ENCODE measurements around the gene APCDD1L.

The APCDD1L gene

DNA sequence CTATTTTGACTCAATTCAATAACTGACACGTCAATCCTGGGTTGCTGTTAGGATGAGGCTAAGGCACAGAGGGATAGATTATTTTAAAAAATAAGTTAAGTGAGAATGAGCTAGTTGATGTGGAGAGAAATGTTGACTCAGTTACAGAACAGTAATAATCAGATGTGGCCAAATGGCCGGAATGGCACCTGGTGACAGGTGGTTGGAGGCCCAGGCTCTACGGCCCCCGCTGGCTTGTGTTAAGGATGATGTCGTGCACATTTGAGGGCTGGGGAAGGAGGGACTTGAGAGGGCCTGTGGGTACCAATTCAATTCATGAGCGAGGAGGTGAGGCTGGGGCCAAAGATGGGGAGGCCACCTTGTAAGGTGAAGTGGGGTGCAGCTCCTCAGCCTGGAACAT lies 31.7 kb downstream of the APCDD1L start:
- DNase-seq = no peak

DNA sequence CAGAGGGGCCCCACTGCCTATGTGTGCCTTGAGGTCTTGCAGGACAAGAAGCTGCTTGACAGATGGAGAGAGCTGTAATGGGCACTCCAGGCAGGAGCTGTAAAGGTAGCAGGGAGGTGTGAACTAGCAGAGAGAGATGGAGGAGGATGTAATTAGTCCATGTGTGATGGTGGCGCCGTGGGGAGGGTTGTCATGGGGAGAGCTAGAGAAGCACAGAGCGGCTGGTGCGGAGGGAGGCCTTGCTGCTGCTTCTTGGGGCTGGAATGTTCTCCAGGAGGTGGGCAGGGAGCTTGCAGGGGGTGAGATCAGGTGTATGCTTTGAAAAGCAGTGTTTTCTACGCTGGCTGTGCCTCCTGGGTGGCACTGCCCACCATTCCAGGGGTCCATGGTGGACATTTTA lies 32.1 kb downstream of the APCDD1L start:
- no peak for DNase-seq

DNA sequence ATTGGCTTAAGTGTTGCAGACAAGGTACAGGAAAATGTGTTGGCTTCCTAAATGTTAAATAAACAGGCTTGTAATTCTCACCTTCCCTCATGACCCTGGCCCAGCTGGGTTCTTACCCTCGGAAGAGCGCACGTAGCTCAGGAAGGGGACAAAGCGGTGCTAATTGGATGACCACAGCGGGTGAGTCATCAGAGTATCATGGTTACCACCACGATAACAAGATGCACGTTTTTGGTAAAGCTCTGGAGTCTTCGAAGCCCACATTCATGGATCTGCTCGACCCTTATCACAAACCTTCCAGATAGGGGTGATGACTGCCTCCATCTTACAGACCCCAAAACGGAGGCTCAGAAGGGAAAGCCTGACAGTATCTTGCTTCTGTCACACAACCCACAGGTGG lies 32.8 kb downstream of the APCDD1L start:
- DNase-seq = no peak

DNA sequence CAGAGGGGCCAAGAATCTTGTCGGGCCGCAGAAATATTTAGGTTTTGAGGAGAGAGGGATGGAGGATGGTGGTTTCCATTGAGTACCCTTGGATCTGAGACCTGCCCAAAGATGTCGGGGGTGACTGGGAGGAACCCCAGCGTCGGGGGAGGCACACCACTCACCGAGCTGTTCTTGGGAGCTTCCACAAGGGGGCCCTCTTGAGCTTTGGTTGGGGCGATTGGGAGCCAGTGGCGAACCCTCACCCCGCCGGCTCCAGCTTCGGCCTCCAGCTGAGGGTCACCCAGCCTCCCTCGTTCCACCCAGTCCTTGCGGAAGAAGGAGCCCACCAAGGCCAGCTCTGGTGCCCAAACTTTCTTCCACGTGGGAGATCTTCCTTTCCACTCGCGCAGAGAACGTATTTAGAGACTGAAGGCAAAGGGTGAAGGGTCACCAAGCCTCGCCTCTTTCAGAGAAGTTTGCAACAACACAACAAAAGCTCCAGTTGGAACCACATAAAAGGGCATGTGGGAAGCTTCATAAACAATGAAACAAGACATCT lies 33.6 kb downstream of the APCDD1L start:
- no peak for DNase-seq

DNA sequence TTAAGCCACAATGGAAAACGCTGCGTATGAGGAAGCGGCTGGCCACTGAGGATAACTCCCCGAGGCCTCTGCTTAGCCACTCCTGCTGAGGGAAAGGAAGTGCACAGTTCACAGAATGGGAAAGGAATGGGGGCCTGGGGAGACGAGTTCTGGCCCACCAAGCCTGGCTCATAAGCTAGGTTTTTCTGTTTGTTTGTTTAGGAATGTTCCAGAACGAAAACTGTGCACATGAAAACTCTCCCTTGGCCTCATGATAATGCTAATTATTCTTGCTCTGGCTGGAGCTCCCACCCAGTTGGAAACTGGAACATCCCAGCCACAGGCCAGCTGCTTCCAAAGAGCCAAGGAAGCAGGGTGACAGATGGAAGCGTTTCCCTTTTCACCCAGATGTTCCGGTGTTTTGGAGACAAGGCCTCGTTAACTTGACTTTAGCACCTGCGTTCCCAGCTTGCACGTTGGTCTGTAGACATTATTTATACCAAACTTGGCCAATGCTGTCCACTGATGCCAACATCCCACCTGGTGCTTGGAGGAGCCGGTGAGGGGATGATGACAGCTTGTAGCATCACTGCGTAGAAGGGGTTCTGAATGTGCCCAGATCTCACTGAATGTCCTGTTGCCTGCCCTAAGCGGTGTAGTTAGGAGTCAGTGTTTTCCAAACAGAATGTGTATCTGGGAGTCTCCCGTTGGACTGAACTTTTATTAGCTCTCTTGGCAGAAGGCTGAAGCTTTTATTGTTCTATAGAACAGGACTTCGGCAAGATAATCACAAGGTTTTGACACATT lies 34.5 kb downstream of the APCDD1L start:
- DNase-seq = peak; percentile 98

DNA sequence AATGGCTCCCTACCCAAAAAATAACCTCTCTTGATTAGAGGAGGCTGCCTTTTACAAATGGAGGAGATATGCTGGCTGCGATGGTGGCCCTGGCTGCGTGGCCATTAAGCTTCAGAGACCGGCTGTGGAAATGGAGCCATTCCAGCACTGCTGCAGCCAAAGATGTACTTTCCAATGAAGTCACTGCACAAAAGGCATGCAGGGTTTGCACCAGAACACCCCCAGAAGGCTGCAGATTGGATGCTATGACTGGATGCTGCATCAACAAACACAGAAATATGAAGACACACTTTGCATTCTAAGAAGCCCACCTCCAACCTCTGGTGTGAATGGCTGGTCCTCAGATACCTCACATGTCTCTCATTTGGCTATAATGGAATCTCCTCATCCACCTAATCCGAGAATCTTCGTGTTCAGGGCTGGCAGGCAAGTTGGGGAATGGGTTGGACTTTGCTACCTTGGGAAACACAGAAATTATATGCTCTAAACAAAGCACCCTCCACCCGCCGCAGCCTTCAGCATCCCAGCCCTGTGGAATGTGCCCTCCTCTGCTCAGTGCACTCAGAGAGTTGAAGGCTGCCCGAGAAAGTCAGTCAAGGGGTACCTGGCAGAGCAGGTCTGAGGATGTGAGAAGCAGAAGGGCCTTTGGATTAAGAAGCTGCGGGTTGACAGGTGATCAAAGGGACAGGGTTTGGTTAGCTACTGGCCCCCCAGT lies 35.3 kb downstream of the APCDD1L start:
- no peak for DNase-seq

DNA sequence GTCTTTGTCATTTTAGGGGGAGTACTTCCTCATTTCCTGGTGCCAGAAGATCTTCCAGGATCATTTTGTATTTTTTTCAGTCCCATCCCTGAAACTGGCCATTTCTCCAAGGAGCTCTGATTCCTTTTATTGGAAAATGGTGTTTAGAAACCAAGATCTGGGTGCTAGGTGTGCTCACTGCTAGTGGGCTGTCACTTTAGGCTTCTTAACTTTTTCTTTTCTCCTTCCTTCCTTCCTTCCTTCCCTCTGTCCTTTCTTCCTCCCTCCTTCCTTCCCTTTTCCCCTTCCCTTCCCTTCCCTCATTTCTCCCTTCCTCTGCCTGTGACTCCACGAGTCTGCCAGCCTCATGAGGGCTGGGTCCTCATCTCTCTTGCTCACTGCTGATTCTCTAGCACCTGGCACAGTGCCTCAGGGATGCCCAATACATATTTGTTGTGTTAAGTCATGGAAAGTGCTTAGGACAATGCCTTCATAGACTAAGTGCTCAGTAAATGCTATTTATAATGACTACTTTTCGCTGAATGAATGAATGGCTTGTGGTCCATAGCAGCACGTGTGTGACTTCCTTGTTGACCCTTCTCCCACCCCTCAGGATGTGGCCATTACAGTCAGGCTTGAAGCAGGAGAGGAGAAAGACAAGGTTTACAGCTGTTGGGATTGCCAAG lies 36.9 kb downstream of the APCDD1L start:
- DNase-seq = no peak

DNA sequence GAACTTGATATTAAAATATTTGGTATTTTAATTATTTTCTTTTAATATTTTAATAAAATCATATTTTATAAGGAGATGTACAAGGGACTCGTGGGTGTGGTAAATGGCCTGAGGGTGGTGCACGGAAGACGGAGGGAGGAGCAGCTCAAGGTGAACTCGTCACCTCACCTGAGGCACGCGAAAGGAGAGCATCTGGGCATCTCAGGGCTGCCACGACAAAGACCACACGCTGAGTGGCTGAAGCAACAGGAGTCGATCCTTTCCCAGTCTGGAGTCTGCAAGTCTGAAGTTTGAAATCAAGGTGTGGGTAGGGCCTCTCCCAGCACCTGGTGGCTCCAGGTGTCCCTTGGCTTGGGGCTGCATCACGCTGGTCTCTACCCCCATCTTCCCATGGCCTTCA lies 39.7 kb downstream of the APCDD1L start:
- DNase-seq = no peak

DNA sequence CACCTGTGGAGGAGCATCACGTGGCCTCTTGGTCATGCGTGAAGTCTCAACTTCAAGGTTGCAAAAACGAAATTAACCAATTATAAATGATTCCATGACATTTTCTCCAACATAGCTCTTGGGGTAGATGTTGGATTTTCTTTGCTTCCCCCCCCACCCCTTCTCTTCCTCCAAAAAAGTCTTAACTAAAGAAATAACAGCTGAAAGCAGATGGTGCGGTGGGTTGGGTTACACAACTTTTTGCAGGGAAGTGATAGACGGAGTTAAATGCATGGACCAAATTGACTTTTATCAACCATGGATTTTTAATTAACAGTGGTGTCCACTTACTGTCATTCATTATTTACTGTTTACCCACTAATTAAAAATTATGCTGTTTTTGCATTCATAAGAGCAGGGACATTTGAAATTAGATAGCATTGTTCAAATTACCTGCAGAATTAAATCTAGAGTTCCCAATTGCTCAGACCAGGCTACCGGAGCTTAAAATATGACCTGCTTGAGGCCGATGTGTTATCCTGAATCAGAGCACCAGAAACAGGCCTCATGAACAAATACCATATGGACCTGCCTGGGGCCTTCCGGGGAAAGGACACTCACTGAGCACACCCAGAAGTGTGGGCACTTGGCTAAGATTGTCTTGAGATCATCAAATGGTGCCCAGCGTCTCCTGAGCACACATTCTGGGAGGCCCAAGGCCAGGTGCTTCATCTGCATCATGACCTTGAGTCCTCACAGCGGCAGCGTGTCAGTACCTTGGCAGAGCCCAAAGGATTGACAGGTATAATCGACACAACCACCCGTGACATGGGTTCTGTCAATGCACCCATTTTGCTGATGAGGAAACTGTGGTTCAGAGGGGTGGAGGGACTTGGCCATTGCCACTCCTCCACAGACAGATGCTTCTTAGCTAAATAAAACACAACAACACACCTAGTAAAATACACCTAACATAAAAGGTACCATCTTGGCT lies 41.5 kb downstream of the APCDD1L start:
- DNase-seq = peak; percentile 84

DNA sequence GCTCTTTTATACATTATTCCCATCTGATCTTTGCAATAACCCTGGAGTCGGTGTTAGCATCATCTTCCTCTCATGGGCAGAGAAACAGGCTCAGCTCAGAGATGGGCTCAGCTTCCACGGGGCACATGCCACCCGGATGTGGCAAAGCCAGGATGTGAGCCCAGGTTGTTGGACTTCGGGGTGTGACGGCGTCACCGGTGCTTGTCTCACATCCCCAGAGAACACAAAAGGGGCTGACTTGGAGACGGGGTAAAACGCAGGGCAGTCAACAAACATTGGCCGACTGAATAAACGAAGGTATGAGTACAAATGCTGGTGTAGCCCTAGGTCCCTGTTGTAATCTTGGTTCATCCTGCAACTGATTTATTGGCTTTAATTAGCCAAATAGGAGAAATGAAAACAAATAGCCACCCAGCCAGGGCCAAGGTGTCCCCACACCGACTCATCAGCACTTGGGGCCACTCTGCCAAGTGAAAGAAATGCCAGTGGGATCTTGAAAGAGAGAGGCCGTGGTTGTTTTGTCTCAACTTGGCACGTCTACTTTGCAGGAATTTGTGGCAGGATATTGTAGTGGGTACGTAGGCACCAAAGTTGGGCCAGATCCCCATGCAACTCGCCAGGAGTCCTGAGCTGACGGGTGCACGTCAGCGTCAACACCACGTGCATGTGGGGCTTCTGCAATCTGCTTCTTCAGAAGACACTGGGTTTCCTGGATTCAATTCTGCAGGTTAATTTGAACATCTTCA lies 42.8 kb downstream of the APCDD1L start:
- DNase-seq = no peak

DNA sequence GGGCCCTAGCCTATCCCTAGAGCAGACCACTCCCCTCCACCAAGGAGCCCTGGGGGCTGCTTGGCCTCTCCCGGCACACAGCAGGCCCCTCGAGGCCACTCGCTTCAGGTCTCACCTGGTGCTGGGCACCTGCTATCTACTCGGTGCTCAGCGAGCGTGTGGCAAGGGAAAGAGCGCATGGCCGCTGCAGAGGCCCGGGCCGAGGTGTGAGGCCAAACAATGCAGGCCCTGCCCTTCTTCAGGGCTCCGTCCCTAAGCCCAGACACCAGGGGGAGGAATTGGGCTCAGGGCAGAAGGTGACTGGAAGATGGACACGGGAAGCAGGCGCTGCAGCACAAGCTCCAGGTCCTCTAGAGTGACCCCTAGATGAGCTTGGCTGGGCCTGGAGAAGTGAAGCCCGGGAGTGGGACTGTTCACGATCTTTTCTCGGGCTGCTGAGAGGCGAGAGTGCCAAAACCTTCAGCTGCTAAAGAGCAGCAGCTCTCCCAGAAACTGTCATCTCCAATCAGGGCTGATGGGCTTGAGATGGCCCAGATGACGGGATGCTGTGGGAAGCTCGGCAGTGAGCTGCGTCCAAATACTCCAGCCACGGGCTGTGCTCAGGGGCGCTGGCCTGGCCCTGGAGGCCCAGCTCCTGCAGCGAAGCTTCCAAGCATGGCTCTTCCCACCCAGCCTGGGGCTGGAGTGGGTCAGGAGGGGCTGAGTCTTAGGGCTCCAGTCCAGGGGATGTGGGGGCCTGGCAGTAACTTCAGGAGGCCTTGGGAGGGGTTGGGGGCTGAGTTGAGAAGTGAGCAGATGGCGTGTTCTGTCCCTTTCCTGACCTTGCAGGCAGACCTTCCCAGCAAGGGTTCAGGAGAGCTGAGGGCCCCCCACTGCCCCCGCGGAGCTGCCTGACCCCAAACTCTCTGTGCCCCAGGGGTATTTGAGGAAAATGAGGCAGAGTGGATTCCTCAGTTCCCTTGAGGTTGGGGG lies 43.7 kb downstream of the APCDD1L start:
- no peak for DNase-seq

DNA sequence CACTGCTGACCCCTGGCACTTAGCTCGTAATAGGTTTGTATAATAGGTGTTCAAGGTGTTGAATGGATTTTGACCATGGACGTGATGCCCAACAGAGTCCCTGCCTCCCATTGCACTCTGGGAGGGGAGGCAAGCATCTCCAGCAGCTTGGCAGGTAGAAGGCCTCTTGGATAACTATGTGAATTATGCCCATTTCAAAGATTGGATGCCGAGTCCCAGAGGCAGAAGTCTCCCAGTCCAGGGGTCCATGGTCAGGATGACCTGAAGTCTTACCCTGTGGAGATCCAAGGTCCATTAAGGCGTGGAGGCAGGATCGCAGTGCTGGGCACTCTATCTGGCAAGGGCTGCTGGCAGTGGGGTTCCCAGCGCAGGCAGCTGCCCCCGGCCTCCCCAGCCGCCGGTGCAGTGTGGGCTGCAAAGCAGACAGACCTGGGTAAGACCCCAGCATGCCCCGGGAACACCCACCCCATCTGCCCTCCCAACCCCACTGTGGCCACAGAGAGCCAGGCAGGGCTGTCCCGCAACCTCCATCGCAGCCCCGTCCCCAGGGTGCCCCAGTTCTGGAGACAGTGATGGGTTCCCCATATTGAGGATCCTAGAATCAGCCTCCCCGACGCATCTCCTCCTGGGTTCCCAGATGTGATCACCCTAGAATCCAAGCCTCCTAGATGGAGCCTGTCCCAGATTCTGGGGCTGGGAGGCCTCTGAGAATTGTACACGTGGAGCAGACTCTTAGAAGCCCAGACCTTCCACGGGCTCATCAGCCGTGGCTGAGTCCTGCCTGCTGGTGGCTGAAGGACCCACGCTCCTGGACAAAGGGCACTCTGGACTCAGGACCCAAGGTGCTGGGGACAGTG lies 44.6 kb downstream of the APCDD1L start:
- no peak for DNase-seq

DNA sequence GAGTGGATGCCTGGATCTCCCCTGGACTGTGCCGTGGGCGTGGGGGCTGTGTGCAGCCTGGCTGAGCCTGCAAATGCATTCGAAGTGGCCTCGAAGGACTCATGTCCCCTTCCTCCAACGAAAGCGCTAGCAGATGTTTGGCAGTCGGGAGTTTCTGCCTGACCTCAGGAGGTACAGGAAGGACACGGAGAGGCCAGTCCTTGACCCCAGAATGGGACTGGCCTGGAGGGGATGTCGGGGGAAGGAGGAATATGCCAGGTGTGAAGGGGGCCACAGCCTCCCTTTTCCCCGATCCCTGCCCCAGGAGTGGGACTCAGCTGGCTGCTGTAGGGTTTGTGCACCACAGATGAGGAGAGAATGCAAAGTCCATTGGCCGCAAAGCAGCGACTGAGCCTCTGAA lies 45.6 kb downstream of the APCDD1L start:
- no peak for DNase-seq

DNA sequence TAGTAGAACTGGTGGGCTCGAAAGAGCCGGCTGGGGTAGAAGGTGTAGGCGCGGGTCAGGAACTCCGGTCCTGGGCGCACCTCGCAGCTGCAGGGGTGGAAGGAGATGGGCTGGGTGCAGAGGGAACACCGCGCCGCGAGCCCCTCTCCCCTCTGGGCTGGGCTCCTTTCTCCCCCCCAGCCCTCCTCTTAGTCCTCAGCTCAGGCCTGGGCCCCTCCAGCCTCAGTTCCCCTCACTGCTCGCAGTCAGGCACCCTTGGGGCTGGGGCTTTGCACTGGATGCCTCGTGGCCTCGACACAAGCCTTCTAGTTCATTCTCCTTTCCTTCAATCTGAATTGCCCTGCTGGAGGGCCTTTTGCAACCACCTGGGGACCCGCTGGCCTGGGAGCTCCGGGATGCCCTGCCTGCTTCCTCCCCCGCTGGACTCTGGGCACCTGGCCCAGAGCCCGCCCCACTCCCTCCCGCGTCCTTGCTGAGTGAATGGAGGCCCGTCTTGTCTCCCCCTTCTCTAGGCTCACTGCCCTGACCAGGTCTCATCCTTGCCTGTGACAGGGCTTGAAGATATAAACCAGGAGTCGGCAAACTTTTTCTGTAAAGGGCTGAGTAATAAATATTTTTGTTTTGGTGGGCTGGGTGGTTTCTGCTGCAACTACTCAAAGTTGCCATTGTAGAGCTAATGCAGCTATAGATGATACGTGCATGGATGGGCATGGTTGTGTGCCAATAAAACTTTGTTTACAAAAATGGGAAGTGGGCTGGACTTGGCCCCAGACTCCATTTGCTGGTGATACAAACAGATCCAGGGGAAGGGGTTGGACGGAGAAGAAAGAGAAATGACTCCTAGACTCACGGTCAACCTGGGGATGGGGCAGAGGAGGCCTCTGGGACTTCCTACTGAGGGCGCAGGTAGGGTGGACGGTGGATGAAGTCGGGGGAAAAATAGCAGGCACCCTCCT lies 47.3 kb downstream of the APCDD1L start:
- DNase-seq = no peak

DNA sequence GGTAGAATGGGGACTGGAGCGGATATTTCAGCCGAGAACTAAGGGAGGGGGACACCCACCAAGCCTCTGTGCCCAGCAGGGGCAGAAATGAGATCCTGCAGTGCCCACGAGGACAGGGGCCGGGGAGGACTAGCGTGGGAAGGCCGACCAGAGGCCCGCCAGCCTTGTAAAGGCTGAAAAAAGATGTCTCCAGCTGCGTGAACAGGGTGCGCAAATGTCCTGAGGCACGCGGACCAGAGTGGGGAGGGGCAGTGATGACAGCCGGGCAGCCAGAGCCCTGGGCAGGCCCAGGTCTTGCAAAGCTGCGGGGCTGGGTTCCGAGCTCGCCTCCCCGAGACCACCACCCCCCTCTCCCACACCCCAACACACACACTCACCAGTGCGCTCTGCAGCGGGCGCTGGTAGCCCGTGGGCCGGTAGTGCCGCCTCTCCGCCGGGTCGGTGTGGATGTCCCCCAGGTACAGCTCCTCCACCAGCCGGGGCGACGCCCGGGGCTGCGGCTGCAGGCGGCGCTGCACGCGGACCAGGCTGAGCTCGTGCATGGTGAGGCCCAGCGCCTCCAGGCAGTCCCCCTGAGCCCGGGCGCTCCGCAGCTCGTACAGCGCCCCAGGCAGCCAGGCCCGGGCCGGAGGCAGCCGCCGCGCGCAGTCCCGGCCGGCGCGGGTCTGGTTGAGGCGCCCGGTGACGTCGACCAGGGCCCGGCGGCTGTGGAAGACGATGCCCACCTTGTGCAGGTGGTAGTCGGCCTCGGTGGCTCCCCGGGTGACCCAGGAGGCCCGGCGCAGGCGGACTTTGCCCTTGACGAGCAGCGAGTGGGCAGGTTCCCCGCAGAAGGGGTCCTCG lies 48.2 kb downstream of the APCDD1L start:
- no peak for DNase-seq

DNA sequence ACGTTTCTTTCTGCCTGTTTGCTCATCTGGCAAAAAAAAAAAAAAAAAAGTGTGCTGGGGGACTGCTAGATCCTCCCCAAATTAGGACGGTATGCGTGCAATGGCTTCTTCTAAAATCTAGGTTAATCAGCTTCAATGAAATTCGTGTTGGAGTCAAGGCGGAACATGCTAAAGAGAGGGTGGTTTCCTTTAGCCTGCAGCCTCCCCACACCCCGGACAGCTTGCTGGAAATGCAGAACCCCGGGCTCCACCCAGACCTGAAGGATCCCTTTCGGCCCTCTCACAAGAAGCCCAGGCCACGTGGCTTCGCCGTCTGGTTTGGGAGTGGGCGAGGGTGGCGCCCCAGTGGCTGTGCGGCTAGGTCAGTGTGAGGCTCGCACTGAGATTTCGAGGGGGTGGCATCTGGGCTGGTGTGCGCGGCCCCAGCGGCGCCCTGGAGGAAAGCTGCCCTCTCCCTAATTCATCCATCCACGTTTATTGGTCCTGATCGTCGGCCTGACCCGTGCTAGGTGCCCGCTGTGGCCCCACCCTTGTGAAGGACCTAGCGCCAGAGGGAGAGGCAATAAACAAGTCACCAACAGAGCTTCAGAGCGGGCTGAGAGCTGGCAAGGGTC lies 49.0 kb downstream of the APCDD1L start:
- DNase-seq = no peak

DNA sequence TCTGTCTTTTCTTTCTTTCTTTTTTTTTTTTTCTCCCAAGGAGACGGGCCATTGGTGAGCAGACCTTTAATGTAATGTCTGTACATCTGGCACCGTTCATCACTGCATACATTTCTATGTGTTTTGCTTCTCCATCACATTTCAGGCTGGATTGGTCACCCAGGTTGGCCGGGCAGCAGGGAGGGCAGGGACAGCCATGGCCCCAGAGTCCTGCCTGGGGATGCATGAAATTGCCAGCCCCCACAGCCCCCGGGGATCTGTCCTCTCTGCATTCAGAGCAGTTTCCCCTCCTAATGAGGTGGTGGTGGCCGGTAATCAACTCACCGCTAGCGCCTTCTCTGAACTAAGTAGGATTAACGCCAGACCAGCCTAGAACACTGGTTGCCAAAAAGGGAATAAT lies 50.4 kb downstream of the APCDD1L start:
- DNase-seq = no peak

Data from NCI-H2171 treated with DMSO at 0.1 percent for 48 hours (cell line).